K562 (cell line): ENCODE results near the gene ADAM8.

Experiments used
- KLF16 ChIP-seq: IDR thresholded peaks from 2 replicates; pipeline ENCODE4 v1.6.1; 2016; ENCODE audit warnings: antibody characterized with exemption
- NR2C2 ChIP-seq, 2 experiments: fragments of 200-800 bp in 1 of 2; sonication (Bioruptor generic) in 1 of 2; sonication (generic) in 1 of 2; formaldehyde crosslinking in 1 of 2; IDR thresholded peaks; 2 replicates each; pipeline versions ENCODE4 v1.6.1 to v1.8.0; 2016 to 2022; ENCODE audit warnings: mild to moderate bottlenecking in 1 of 2, missing compliant biosample characterization in 1 of 2, missing genetic modification characterization in 1 of 2, missing genetic modification reagents in 1 of 2
- ZBTB7A ChIP-seq: IDR thresholded peaks from 2 replicates; pipeline ENCODE4 v1.6.1; 2011; ENCODE audit warnings: low read depth, mild to moderate bottlenecking, low read length, moderate library complexity, borderline replicate concordance; ENCODE audit not compliant: control insufficient read depth

DNA sequence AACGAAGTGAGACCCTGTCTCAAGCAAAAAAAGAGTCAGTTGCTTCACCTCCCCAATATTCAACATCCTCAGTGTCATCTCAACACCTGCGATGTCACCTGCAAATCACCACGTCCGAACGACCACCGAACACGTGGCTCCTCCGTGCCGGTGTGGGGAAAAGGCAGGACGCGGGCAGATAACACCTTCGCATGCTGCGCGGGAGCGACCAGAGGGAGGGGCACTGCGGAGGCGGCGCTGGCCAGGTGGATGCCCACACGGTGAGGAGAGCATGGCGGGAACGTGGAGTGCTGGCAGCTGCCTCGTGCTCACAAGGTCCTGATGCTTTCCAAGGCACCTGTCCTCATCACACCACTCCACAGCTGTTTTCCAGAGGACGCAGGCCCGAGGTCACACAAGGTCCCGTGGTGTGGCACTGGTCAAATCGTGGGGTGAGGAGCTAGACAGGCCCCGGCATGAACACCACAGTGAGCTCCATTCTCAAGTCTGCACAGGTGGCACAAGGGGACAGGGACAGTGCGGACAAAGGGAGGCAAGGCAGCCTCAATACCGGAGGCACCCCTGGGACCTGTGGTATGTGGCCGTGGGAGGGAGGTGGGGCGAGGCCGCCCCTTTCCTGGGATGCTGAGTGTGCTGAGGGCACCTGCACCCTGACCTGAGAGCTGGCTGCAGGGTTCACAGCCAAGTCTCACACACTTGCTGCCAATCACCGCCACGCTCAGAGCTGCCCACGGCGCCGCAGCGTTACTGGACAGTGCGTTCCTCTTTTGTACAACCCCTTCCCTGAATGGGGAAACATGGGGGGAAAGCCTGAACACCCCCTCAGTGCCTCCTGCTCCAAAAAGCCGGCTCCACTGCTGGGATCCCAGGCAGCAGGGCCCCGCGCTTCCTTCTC is 19.0 kb upstream of the ADAM8 start:
- no peak for TF ChIP-seq ZBTB7A
- TF ChIP-seq NR2C2 (CRISPR knock-in tag; IDR thresholded peaks at IDR 0.05), result no peak
- no peak for TF ChIP-seq NR2C2 (tag; IDR thresholded peaks at IDR 0.05)
- TF ChIP-seq KLF16, result no peak
